H1 (cell line): ENCODE data around the gene CPED1. TPM values are rescaled to one million over a fixed set of nuclear protein-coding genes. Genes with fewer than 3 reads are reported as not detected.

Experiments used
- CTCF ChIA-PET: fragments of 300-600 bp; sonication (Branson Sonifier 250); formaldehyde crosslinking; loops from one replicate; lab custom pipeline; 2021; ENCODE audit not compliant: partially characterized antibody; lab: Charles Lee
- POLR2A ChIA-PET: fragments of 300-600 bp; sonication (Branson Sonifier 250); formaldehyde crosslinking; loops from one replicate; lab custom pipeline; 2021; ENCODE audit warnings: inconsistent platforms; ENCODE audit not compliant: partially characterized antibody; lab: Charles Lee
- DNase-seq, 2 experiments: peaks; one replicate each; pipeline versions ENCODE4 v3.0.0 to v3.0.0-alpha.2; 2010 to 2022; ENCODE audit warnings: low spot score in 2 of 2, low read depth in 1 of 2, mixed read lengths in 1 of 2
- FAIRE-seq: peaks from 2 replicates; lab custom pipeline; 2011; peaks lifted over from hg19 to GRCh38; lab: Jason Lieb, UNC
- H2AFZ ChIP-seq: 2 replicates; pipeline ENCODE4 v1.8.1; 2012; ENCODE audit warnings: low read length, inconsistent platforms
- H2AK5ac ChIP-seq: 2 replicates; pipeline ENCODE4 v1.6.1; 2013; ENCODE audit warnings: low read depth, low read length
- H2BK120ac ChIP-seq: replicated peaks from 2 replicates; pipeline ENCODE3; 2013; ENCODE audit warnings: low read depth, low read length, inconsistent platforms
- H2BK12ac ChIP-seq: 2 replicates; pipeline ENCODE4 v1.6.1; 2013; ENCODE audit warnings: low read depth, low read length
- H2BK15ac ChIP-seq: 2 replicates; pipeline ENCODE4 v1.6.1; 2013; ENCODE audit warnings: low read length
- H2BK20ac ChIP-seq: 2 replicates; pipeline ENCODE4 v1.6.1; 2013; ENCODE audit warnings: low read length
- H2BK5ac ChIP-seq: 2 replicates; pipeline ENCODE4 v1.6.1; 2013; ENCODE audit warnings: low read depth, low read length
- H3K14ac ChIP-seq: 2 replicates; pipeline ENCODE4 v1.6.1; 2013; ENCODE audit warnings: inconsistent platforms; ENCODE audit not compliant: insufficient read length
- H3K18ac ChIP-seq: 2 replicates; pipeline ENCODE4 v1.6.1; 2013; ENCODE audit warnings: low read length; ENCODE audit errors: extremely low read depth
- H3K23ac ChIP-seq: 2 replicates; pipeline ENCODE4 v1.6.1; 2013; ENCODE audit warnings: inconsistent platforms; ENCODE audit not compliant: insufficient read length
- H3K23me2 ChIP-seq: 2 replicates; pipeline ENCODE4 v1.6.1; 2013; ENCODE audit warnings: low read depth, low read length
- H3K27ac ChIP-seq: 2 replicates; pipeline ENCODE4 v1.6.1; 2011; ENCODE audit warnings: low read depth, low read length, inconsistent platforms
- H3K27me3 ChIP-seq, 4 experiments: replicated peaks in 1 of 4; 1 replicate in 1 of 4; 2 replicates in 3 of 4; pipeline versions ENCODE4 v1.6.1 to v1.8.1; 2011 to 2013; ENCODE audit warnings: low read length in 3 of 4, mild to moderate bottlenecking in 3 of 4, inconsistent platforms in 2 of 4, mixed read lengths in 2 of 4, moderate library complexity in 1 of 4; ENCODE audit not compliant: control insufficient read depth in 3 of 4, insufficient read depth in 3 of 4; ENCODE audit errors: extremely low read depth in 1 of 4
- H3K36me3 ChIP-seq, 4 experiments: 2 replicates each; pipeline versions ENCODE4 v1.6.1 to v1.8.1; 2011 to 2013; ENCODE audit warnings: mild to moderate bottlenecking in 4 of 4, low read length in 3 of 4, moderate library complexity in 2 of 4, control low read depth in 1 of 4, inconsistent platforms in 1 of 4; ENCODE audit not compliant: insufficient read depth in 4 of 4, control insufficient read depth in 2 of 4
- H3K4ac ChIP-seq: replicated peaks from 2 replicates; pipeline ENCODE3; 2013; ENCODE audit warnings: low read length, low read depth, mixed read lengths, inconsistent platforms; ENCODE audit not compliant: insufficient read length
- H3K4me1 ChIP-seq, 4 experiments: replicated peaks in 1 of 4; 1 replicate in 1 of 4; 2 replicates in 3 of 4; pipeline versions ENCODE4 v1.6.1 to v1.8.1; 2011 to 2013; ENCODE audit warnings: low read length in 3 of 4, inconsistent platforms in 2 of 4, mixed read lengths in 1 of 4; ENCODE audit not compliant: insufficient read depth in 4 of 4, control insufficient read depth in 3 of 4
- H3K4me2 ChIP-seq, 2 experiments: 2 replicates each; pipeline versions ENCODE4 v1.6.1 to v1.8.1; 2011 to 2013; ENCODE audit warnings: low read depth in 2 of 2, low read length in 2 of 2, control low read depth in 1 of 2, inconsistent platforms in 1 of 2, mild to moderate bottlenecking in 1 of 2; ENCODE audit not compliant: insufficient read depth in 1 of 2
- H3K4me3 ChIP-seq, 4 experiments: fragments of 200-600, 300-600 bp in 1 of 4; sonication (generic), shearing (Covaris generic), sonication (Bioruptor Twin) in 1 of 4; 2 replicates each; pipeline versions ENCODE4 v1.5.1 to v1.8.1; 2011 to 2016; ENCODE audit warnings: low read length in 4 of 4, low read depth in 3 of 4, control low read depth in 2 of 4, inconsistent platforms in 2 of 4, mild to moderate bottlenecking in 2 of 4, mixed read lengths in 1 of 4, moderate library complexity in 1 of 4; ENCODE audit not compliant: insufficient read depth in 2 of 4; ENCODE audit errors: extremely low read depth in 1 of 4
- H3K56ac ChIP-seq: replicated peaks from 2 replicates; pipeline ENCODE3; 2013; ENCODE audit warnings: low read depth, mild to moderate bottlenecking, mixed read lengths, low read length, inconsistent platforms; ENCODE audit not compliant: insufficient read length
- H3K79me1 ChIP-seq: 2 replicates; pipeline ENCODE4 v1.6.1; 2013; ENCODE audit warnings: low read depth, low read length, control low read depth
- H3K79me2 ChIP-seq, 2 experiments: 2 replicates each; pipeline versions ENCODE4 v1.6.1 to v1.8.1; 2012 to 2013; ENCODE audit warnings: low read length in 2 of 2, mild to moderate bottlenecking in 2 of 2, inconsistent platforms in 1 of 2; ENCODE audit not compliant: insufficient read depth in 2 of 2, control insufficient read depth in 1 of 2
- H3K9ac ChIP-seq, 4 experiments: replicated peaks in 1 of 4; 1 replicate in 1 of 4; 2 replicates in 3 of 4; pipeline versions ENCODE4 v1.6.1 to v1.8.1; 2011 to 2013; ENCODE audit warnings: low read depth in 3 of 4, low read length in 3 of 4, control low read depth in 2 of 4, mild to moderate bottlenecking in 2 of 4, moderate library complexity in 2 of 4, inconsistent platforms in 1 of 4; ENCODE audit errors: extremely low read depth in 1 of 4
- H3K9me3 ChIP-seq, 2 experiments: 2 replicates each; pipeline versions ENCODE4 v1.6.1 to v1.8.1; 2012 to 2013; ENCODE audit warnings: mild to moderate bottlenecking in 2 of 2, moderate library complexity in 2 of 2, control low read depth in 1 of 2, inconsistent platforms in 1 of 2, low read depth in 1 of 2, low read length in 1 of 2, mixed read lengths in 1 of 2; ENCODE audit not compliant: insufficient read depth in 2 of 2
- H4K20me1 ChIP-seq, 2 experiments: replicated peaks in 1 of 2; 2 replicates each; pipeline versions ENCODE3 to v1.8.1; 2011 to 2013; ENCODE audit warnings: inconsistent platforms in 2 of 2, low read length in 2 of 2, mild to moderate bottlenecking in 1 of 2; ENCODE audit not compliant: insufficient read depth in 2 of 2, control insufficient read depth in 1 of 2
- H4K5ac ChIP-seq: 2 replicates; pipeline ENCODE4 v1.6.1; 2013; ENCODE audit warnings: low read length, low read depth, mixed read lengths, inconsistent platforms; ENCODE audit not compliant: insufficient read length
- H4K8ac ChIP-seq: 2 replicates; pipeline ENCODE4 v1.8.0; 2013; ENCODE audit warnings: mild to moderate bottlenecking, moderate library complexity, low read length, inconsistent platforms; ENCODE audit not compliant: insufficient read depth; ENCODE audit errors: extremely low read depth
- H4K91ac ChIP-seq: replicated peaks from 2 replicates; pipeline ENCODE3; 2013; ENCODE audit warnings: low read length, mixed read lengths, inconsistent platforms; ENCODE audit not compliant: insufficient read length
- RFX5 ChIP-seq: IDR thresholded peaks from 2 replicates; pipeline ENCODE4 v1.6.1; 2011; ENCODE audit warnings: low read depth, low read length, improper control_type of control experiment, borderline replicate concordance
- TBP ChIP-seq: IDR thresholded peaks from 2 replicates; pipeline ENCODE4 v1.6.1; 2011; ENCODE audit warnings: low read depth, low read length, improper control_type of control experiment
- WGBS, 2 experiments: shearing (Covaris generic) in 1 of 2; methylation state at CpG; one replicate each; pipeline versions ENCODE4 v1.1.6 to v1.1.7; 2013 to 2015; ENCODE audit warnings: low lambda C conversion rate in 2 of 2, mixed read lengths in 2 of 2, inconsistent platforms in 1 of 2, low coverage in 1 of 2, missing lambda C conversion rate in 1 of 2; ENCODE audit not compliant: insufficient replicate concordance in 2 of 2, insufficient coverage in 1 of 2, insufficient read length in 1 of 2; ENCODE audit errors: extremely low coverage in 1 of 2, missing lambda C conversion rate in 1 of 2; 5-methylcytosine and 5-hydroxymethylcytosine counted together
- polyA plus RNA-seq, 7 experiments: library from polyadenylated mRNA; depleted of rRNA in 3 of 7; stranded (reverse) in 5 of 7; unstranded in 2 of 7; fragments of >200 nt in 5 of 7; fragments of 200-250 nt in 2 of 7; gene quantifications; 1 replicate in 5 of 7; 2 replicates in 1 of 7; 4 replicates in 1 of 7; pipeline versions ENCODE4 v1.2.1 to v1.2.3, GENCODE V29; 2011 to 2013; ENCODE audit warnings: missing spikeins in 2 of 7, mixed read lengths in 2 of 7
- total RNA-seq: library from RNA; stranded (reverse); fragmentation: NEBNext Ultra II Directional; extraction: Animal tissue kit (Norgen Biotek cat#: 25700); gene quantifications from 2 replicates; pipeline ENCODE4 v1.2.1, GENCODE V29; 2021

CPED1 gene
- total and polyA plus RNA-seq, 2 of the 8 experiments (the other 6 are each of a cell fraction or from before 2014, with no cell fraction given) = 0.08 to 0.39 TPM

DNA sequence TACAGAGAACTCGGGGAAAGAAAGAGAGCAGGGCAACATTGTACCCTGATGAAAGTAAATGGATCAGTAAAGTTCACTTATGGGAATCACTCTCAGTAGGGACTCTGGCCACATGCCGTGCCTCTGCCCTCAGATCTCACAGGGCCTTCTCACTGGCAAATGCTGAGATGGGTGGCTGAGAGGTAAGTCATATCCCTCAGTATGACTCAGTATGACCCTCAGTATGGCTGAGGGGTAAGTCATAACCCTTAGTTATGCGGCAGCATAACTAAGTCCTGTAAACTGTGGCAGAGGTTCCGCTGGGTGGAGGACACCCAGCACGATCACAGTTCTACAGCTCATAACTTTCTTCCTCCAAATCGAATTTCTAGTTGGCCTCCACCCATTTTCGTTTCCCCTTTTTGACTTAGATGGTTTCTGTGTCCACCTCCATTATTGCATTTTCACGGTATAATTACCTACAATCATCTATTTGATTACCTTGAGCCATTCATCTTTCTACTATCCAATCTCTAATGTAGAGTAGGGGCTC is 313.8 kb downstream of the CPED1 start:
- Histone ChIP-seq H2AK5ac (no peak overlapping the region), H3K9me3 (no peaks in the 10 kb centered on the region), H2BK12ac (no peak overlapping the region), H2BK20ac (no peak overlapping the region), H3K36me3 (no peaks in the 10 kb centered on the region; a peak in 1 of 8 replicates), H2BK120ac (no peak overlapping the region), H2BK15ac (no peak overlapping the region), H3K4ac (no peak overlapping the region), H3K9ac (no peak overlapping the region), H3K4me2 (no peak overlapping the region), H4K20me1 (no peaks in the 10 kb centered on the region), H3K4me3 (no peak overlapping the region), H4K8ac (no peak overlapping the region), H3K23me2 (no peaks in the 10 kb centered on the region), H3K79me2 (no peaks in the 10 kb centered on the region), H3K27me3 (no peaks in the 10 kb centered on the region), H3K18ac (no peak overlapping the region), H2BK5ac (no peak overlapping the region), H3K14ac (no peak overlapping the region), H4K5ac (no peak overlapping the region), H3K56ac (no peak overlapping the region), H3K23ac (no peak overlapping the region), H3K79me1 (no peaks in the 10 kb centered on the region), H3K4me1 (no peaks in the 10 kb centered on the region), H3K27ac (no peak overlapping the region), H4K91ac (no peak overlapping the region), H2AFZ (peak overlapping the region; percentile 90)
- TF ChIP-seq TBP (no peak), RFX5 (no peak)
- ChIA-PET POLR2A (no interaction called here), CTCF (no interaction called here)
- whole genome bisulfite sequencing, 2 experiments = 91% methylated on average over 8 of the region's 8 CpGs; no CpG with 5 or more reads in 1 of the 2 experiments
- FAIRE-seq (no peak), DNase-seq (no peak)
